HTERT RPE-1 (cell line): ENCODE results near the gene ANKFY1.
"Not testable (repeated sequence)": the region's sequence is repeated elsewhere in the genome, so short reads cannot be mapped to it uniquely, and the experiment has no call there.

Experiments used
- in situ Hi-C: fragments of 300-500 bp; cut with MboI; formaldehyde crosslinking; loops from 4 replicates; pipeline ENCODE4 v1.14.3; 2020; ENCODE audit warnings: low sequenced_read_pairs

The ANKFY1 gene

GRCh38 chr17:4262703-4263102, 1.1 kb downstream of the ANKFY1 start:
- in situ Hi-C loops, result no loop called here

- in situ Hi-C loops, result no loop called here
These were observed 2.3 kb downstream of the ANKFY1 start for GRCh38 chr17:4261452-4261851.

GRCh38 chr17:4258867-4259266, 4.9 kb downstream of the ANKFY1 start:
- in situ Hi-C loops, result no loop called here

DNA sequence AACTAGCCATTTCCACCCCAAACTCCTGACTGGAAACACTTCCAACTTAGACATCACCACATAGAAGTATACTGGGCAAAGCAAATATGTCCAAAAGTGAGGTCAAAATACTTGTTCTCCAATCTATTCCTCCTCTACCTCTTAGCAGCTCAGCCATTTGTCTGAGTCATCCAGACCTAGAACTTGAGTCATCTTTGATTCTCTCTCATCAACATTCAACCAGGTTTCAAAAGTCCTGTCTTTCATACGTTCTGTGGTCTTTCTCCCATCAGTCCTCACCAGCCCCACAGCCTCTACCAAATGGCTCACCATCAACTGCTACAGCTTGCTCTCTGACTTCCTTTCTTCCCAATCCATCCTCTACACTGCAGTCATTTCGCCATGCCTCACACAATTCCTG, 6.8 kb downstream of the ANKFY1 start:
- in situ Hi-C loops, result no loop called here

DNA sequence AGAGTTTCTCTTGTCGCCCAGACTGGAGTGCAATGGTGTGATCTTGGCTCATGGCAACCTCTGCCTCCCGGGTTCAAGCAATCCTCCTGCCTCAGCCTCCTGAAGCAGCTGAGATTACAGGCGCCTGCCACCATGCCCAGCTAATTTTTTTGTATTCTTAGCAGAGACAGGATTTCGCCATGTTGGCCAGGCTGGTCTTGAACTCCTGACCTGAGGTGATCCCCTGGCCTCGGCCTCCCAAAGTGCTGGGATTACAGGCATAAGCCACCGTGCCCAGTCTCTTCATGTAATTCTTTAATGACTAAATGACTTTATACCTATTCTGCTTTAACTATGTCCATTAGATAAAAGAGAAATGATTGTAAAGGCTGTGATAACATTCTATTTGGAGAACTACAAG, 8.5 kb downstream of the ANKFY1 start:
- in situ Hi-C loops, result not testable (repeated sequence)

- in situ Hi-C loops, result no loop called here
These were observed 12.9 kb downstream of the ANKFY1 start for GRCh38 chr17:4250887-4251286.

GRCh38 chr17:4249452-4250029, 14.2 kb downstream of the ANKFY1 start:
- in situ Hi-C loops, result no loop called here

DNA sequence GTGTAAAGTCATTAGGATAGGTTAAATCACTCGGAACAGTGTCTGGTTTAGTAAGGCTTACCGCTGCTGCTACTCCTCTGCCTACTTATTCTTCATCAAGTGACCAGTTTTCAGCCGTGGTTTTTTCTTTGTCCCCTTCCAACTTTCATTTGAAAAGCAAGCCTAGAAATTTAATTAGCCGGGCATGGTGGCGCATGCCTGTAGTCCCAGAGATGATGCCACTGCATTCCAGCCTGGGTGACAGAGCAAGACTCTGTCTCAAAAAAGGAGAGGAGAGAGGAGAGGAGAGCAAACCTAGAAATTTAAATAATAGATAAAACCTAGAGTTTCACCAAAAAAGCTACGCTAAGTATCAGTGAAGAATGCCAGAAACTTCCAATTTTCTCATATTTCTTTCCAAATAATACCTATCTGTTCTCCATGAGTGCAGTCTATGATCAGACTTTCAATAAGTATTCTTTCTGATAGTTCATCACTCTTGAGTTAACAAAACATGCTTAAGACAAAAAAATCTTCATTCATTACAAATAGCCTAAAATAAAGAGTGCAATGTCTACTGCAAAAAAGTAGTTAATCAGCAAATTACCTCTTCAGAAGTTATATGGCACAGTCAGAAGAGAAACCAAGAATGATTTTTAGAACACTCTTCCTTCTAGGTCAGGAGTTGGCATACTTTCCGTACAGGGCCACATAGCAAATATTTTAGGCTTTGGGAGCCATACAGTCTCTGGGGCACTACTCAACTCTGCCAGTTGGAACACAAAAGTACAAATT, 15.1 kb downstream of the ANKFY1 start:
- in situ Hi-C loops, result no loop called here

- in situ Hi-C loops, result no loop called here
These were observed 15.8 kb downstream of the ANKFY1 start for GRCh38 chr17:4247971-4248388.

DNA sequence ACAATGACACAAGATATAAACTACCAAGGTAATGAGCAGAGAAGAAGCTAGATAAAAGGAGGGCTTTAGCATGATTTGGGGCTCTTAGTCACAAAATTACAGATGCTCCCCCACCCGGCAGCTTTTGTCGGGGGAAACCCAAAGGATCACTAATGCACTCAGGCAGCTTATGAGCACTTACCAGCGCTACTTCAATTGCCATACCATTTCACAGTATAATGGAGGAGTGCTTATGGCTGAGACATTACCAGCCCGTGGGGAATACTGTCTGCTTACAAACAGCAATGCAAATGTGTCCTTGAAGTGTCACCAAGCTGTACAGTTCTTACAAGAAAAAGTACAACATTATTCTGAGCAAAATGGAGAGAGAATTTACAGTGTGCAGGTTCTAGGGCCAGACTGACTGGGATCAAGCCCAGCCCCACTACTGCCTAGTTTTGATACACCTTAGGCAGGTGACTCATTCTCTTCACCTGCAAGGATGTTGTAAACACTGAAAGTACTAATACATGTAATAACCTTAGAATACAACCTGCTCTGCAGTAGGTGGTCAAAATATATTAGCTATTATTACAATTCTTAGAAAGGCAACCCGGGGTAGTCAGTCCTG, 16.3 kb downstream of the ANKFY1 start:
- in situ Hi-C loops, result no loop called here

DNA sequence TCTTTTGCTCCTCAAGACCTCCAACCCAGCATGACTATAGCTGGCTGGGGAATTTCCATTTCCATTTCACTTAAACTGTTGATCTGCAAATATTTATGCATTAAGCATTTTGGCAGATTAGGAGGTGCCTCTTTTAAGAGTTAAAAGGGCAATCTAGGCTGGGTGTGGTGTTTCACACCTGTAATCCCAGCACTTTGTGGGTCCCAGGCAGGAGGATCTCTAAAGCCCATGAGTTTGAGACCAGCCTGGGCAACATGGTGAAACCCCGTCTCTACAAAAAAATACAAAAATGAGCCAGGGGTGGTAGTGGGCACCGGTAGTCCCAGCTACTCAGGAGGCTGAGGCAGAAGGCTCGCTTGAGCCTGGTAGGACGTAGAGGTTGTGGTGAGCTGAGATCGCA, 17.1 kb downstream of the ANKFY1 start:
- in situ Hi-C loops, result no loop called here

DNA sequence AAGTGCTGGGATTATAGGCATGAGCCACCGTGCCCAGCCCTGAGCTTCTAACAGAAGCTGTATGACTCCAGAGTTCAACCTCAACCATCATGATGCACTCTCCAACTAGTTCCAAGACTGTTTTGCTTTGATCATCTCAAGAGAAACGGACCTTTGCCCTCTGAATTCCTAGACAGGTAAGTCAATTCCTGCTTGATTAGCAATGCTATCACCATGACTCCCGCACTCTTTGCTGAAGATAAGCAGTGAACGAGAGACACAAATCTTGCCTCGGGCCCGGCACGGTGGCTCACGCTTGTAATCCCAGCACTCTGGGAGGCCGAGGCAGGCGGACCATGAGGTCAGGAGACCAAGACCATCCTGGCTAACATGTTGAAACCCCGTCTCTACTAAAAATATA, 22.2 kb downstream of the ANKFY1 start:
- in situ Hi-C loops, result no loop called here

DNA sequence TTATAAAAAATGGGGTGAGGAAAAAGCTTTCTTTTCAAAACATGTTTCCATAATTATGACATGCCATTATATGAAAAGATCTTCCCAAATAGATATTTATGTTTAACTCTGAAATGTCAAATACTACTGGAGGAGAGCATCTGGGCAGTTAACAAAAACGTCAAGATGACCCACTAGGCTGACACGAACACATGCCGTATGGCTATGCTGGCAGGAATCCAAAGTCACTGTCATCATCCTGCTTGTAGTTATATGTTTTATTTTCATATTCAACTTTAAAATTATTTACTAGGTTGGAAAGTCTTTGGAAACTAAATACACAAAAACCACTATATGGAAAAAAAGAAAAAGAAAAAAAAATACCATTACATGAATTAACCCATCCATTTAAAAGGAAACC, 27.3 kb downstream of the ANKFY1 start:
- in situ Hi-C loops, result no loop called here

DNA sequence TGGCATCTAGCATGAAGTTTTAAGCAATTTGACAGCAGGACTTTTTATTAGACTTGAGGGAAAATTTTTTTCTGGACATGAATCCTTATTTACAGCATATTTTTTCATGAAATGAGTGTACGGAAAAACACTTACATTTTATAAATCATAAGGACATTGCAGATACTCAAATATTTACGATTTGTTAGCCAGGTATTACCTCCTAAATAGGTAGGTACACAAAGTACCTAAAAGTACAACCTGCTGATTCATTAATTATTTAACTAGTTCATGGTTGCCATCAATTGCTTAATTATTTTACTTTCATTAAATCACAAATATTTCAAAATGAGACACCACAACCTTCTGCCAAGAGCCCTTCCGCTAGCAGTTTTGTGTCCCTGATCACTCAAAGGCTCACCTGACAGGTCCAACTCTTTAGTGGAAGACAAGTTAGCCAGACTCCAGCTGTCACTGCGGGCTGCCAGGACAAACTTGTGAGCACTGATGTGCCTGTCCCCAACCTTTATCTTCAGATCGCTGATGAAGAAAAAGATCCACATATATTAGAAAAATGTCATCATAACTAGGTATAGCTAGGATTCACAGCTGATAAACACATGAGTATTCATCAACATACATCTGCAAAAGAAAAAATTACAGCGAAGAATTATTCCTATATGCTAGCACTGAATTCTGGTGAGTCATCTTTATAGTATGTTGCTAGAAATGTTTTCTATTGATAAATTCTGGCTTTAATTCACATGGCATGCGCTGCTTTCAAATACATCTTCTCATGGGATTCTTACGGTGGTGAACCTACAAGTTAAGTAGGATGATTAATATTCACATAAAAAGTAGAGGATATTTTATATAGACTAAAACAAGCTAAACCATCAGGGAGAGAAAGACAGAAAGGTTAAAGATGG, 28.2 kb downstream of the ANKFY1 start:
- in situ Hi-C loops, result no loop called here

DNA sequence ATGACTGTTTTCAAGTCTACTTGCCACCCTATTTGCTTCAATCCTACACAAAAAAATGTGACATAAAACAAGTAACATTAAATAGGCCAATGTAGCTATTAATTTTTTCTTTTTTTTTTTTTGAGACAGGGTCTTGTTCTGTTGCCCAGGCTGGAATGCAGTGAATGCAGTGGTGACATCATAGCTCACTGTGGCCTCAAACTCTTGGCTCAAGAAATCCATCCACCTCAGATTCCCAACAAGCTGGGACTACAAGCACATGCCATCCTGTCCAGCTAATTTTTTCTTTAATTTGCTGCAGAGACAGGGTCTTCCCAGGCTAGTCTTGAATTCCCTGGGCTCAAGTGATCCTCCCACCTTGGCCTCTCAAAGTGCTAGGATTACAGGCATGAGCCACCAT, 29.4 kb downstream of the ANKFY1 start:
- in situ Hi-C loops, result no loop called here

GRCh38 chr17:4233668-4234258, 30.0 kb downstream of the ANKFY1 start:
- in situ Hi-C loops, result no loop called here

DNA sequence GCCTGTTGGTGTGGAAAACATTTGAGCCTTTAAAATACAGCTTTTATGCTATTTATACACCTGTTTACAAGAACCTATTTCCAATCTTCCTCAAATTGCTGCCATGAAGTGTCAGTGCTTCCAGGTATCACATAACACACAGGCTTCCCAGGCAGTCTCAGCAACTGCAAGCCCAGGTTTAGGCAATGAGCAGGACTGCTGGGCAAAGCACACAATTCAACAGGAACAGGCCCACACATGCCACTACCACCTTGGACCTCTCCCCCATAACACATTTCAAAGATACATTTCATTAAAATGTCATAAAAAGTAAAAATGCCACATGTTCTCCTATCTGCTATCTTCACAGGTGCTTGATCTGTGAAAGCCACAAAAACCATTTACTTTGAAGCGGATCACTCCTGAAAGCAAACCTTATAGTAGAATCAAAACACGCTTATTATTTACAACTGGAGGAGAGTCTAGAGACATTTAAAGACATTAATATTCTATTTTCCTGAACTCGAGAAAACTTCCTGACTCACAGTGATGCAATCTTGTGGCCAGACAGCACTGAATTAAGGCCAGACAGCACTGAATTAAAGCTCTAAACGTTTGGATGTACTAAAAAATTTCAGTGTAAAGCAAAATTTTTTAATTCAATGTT, 31.5 kb downstream of the ANKFY1 start:
- in situ Hi-C loops, result no loop called here

- in situ Hi-C loops, result no loop called here
These were observed 33.9 kb downstream of the ANKFY1 start for GRCh38 chr17:4229627-4230541.

- in situ Hi-C loops, result no loop called here
These were observed 41.7 kb downstream of the ANKFY1 start for GRCh38 chr17:4221899-4222659.
